ENCODE results near the gene GTF2A1L.

GRCh38 chr2:48685126-48685525 lies 67.5 kb downstream of the GTF2A1L start:
- TF ChIP-seq EZH2 (IDR thresholded peaks at IDR 0.05; ENCODE audit: insufficient read depth, poor library complexity, severe bottlenecking) (no peak), EZH2phosphoT487 (IDR thresholded peaks at IDR 0.05; ENCODE audit: insufficient read depth, low read depth) (no peak)

Measured in GM23248 (cell line).